HG02763 (cell line): ENCODE data around the gene PRSS50.

ENCODE experiments used
- ATAC-seq: cut with Tn5 transposase; IDR thresholded peaks from one replicate; pipeline ENCODE4 v1.9.1; 2021; ENCODE audit warnings: mild to moderate bottlenecking, moderate library complexity; ENCODE audit not compliant: unreplicated experiment

PRSS50 gene

DNA sequence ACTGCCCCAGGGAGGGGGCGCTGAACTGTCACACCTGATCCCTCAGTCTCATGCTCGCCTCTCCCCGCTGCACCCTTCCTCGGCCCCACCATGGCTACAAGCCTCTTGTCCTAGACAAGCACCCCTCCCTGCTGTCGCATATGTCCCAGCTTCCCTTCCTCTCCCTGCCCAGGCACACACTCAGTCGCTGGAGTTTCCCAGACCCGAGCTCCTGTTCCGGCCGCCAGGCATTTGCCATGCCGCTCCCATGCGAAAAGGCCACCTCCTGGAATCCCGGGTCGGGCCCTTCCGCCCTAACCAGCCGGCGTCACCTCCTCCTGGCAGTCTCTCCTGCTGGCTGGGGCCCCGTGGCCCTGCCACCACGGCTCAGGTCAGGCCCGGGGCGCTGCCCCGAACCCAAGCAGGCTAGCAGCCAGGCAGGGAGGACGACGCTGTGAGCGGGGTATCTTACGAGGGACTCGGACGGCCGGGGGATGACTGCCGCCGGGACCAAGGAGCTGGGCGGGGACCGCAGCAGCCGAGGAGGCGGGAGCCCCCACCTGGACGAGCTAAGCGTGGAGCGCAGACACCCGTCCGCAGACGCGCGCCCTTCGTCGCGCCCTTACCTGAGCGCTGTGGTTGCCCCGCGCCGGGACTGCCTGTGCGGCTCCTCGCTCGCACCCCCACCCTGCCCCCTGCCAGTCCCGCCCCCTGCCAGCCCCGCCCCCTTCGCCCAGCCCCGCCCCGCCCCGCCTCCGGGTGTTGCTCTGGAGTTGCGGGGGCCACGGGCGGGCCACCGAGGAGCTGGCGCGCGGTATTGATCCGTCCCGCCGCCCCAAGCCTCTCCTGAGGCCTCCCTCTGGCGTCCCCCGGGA, 24.4 kb downstream of the PRSS50 start, which contains the start of gene ALS2CL:
TSS of gene ALS2CL (minus strand) at position 642 of the 854 bp plus-strand sequence. CDS start 4,239 bp downstream, outside the sequence.
- ATAC-seq = no peak

GRCh38 chr3:46692566-46692990, 25.1 kb downstream of the PRSS50 start:
- ATAC-seq = no peak

DNA sequence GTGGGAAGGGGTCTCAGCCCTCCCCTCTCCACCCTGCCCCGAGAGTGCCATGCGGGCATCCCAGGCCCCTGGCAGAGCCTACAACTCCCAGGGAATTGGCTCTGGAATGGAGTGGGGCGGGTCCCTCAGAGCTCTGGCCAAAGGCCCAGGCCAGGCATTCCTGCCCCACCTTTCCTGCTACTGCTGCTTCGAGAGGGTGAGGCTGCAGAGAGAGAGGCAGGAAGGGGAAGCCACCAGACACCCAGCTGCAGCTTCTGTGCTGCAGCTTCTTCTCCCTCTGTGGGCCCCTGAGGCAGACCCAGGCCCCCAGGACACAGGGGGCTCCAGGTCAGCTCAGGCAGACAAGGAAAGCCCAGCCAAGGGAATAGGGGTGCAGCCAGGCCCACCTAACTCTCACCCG, 26.9 kb downstream of the PRSS50 start:
- no peak for ATAC-seq

DNA sequence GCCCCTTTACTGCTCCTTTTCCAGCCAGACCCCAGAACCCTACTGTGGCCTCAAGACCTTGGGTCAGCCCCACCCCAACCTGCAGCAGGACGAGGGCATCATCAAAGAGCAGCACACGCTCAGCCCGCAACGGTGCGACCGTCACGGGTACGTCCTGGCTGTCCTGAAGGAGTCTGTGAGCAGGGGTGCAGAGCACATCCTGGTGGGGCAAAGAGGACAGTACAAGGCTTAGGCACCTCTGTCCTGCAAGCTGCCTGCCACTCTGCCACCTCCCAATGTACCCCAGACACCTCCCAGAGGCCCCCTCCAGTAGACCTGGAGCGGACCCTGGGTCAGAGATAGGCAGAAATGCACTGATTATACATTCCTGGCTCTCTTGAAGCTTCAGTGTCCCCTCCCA, 32.2 kb downstream of the PRSS50 start:
- no peak for ATAC-seq

DNA sequence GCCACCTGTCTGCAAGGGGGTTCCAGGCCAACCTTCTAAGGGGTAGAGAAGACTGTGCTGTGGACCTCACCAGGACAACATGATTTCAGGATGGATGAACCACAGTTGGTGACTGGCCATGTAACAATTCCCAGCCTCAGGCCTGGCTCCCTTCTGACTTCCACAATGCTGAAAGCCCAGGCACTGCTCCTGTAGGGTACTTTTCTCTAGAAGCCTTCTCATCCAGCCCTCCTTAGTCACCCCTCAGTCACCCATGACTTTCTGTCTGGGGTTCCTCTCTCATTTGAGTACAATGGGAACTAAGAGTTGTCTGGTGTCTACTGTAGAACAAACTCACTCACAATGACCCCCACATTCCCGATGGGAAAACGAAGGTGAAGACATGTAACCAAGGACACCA, 32.8 kb downstream of the PRSS50 start:
- ATAC-seq = no peak

- no peak for ATAC-seq
Measured at GRCh38 chr3:46682974-46683373, 34.7 kb downstream of the PRSS50 start.

DNA sequence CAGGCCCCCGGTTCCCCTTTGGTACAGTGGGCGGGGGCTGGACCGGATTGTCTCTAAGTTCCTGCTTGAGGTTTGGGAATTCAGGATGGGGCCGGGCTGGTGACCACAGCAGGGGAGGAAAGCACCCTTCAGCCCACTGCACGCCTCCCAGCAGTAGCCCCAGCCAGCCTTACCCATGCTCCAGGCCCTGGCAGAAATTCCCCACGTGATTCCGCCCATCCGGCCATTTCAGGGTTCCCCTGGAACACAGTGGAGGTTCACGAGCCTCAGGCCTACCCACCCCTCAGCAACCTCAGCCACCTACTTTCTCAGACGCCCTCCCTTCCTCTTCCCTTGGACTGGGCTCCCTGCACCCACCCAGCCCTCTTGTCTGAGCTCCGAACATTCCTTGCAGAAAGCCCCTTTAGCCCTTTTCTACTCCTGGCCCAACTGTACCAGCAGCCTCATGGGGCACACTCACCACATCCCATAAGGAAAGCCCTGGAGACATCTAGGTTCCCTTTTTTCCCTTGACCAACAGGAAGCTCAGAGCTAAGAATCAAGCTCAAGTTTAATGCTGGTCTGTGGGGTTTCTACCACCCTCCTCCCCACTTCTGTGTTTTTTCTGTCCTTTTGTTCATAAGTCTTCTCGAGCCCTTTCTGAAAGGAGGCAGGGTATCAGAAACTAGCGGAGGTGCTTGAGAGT, 35.7 kb downstream of the PRSS50 start:
- ATAC-seq = no peak

DNA sequence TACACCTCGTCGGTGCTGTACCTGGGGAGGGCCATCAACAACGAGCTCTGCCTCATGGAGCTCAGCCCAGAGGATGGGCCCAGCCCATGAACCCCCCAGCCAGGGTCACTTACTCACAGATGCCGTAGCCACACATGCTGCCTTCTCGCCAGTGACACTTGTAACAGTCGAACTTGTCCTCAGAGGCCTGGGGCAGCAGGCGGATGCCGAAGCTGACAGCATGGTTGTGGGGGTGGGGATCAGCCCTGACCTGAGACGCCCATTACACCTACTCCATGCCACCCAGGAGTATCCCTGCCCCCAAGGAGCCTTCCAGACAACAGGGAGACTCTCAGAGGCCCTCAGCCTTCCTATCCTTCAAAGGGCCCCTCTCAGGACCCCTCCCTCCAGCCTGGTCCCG, 36.3 kb downstream of the PRSS50 start:
- ATAC-seq = no peak

GRCh38 chr3:46680298-46680826, 37.3 kb downstream of the PRSS50 start:
- ATAC-seq = no peak

- ATAC-seq = no peak
Measured at GRCh38 chr3:46679681-46680080, 38.0 kb downstream of the PRSS50 start.

DNA sequence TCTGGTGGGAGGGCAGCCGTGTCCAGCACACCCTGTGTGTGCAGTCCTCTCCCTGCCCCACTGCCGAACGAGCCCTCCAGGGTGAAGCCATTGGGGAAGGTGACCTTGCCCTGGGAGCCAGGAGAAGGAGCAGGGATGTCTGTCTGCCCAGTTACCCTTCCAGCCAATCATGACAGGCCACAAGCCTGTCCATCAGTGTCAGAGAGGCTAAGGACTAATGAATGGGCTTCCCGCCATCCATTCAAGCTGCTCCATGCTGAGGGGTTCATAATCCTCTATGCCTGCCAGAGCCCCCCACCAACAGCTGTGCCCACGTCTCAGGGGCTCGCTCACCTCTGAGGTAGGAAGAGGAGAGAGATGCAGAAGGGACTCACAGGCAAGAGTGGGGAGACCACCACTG, 39.4 kb downstream of the PRSS50 start:
- ATAC-seq = no peak

GRCh38 chr3:46677411-46677726, 40.3 kb downstream of the PRSS50 start:
- no peak for ATAC-seq

DNA sequence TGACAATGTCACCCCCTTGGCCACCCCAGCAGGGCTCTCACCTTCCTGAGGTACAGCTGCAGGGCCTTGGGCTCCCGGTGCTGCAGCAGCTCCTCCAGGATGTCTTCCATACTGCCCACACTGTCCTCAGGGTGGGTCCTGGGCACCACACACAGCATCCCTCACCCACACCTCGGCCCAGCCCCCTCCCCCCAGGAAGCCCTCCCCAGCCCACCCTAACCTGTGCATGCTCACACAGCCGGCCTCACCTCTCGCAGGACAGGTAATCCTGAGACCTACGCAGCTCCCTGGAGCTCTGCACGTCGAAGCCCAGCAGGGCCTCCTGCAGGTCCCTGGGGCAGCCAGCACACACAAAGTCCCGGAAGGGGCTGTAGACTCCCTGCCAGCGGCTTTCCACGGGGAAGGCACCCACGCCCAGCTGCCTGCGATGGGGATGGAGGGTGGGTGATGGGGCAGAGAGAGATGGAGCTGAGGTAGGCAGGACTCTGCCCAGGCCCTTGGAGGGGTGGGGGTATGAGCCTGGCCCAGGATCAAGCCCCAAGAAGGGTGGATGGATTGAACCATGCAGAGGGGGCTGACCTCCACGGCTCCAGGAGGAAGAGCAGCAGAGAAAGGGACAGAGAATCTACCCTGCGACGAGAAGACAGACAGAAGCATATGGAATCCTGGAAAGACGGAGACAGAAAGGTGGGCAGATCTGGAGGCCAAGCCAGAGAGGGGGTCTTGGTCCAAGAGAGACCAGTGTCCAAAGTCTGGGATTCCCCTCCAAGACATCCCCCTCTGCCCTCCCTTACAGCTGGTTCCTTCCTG, 40.9 kb downstream of the PRSS50 start:
- ATAC-seq = no peak

DNA sequence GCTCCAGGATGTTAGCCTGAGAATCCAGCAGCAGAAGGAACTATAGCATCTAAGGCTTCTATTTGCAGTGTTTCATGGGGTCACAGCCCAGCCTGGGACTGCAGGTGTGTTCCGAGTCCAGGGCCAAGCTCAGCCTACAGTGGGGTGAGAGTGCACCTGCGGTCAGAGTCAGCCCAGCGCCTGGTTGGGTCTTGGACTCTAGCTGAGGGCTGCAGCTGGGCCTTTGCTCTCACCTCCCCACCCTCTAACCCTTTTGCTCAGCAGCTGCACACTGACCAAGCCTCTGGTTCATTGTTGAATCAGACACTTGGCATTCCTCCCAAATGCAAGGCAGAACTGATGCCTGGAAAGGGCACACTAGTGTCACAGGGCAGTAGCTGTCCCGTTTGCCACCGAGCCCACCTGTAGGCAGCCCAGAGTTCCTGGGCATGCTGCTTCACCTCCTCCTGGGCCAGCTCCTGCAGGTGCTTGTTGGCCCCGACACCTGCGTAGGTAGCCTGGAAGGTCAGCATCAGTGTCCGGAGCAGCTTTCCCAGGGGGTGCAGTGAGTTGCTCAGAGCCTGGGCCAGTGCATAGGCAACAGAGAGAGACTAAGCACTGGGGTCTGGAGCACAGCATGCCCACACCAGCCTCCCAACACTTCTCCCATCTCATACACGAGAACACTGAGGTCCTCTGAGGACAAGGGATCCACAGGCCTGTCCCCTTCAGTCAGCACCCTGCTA, 41.7 kb downstream of the PRSS50 start:
- ATAC-seq = no peak

- no peak for ATAC-seq
Measured at GRCh38 chr3:46675426-46675825, 42.2 kb downstream of the PRSS50 start.

DNA sequence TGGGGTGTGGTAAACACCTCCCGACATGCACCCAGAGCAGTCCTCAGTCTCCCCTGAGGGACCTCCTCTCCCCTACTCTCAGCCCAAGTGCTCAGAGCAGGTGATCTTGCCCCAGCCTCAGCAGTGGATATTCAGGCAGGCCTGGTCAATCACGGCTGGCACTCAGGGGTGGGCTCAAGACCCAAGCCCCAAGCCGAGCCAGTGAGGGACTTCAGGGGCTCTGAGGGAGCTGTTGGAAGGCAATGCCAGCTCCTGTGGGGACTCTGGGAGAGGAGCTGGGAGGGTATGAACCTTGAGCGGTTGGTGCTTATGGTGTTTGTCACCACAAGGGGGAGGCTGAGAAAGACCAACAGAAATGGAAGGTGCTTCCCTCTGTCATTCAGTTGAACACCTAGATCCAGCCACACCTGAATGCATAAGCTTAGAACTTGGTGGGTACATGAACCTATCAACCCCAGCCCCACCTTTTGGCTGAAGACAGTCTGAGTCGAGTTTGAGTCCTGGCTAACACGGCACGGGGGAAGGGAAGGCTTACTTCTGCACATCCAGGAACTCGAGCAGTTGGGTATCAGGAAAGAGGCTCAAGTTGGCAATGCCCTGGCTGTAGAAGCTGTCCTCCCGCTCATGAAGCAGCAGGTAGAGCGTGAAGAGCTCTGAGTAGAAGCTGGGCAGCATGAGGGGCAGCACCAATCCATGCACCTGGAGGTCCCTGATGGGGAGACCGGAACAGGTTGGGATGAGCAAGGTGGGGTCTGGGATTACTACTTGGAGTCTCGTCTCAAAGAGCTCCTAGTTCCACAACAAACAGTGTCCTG, 43.4 kb downstream of the PRSS50 start:
- no peak for ATAC-seq

GRCh38 chr3:46673151-46674030, 44.3 kb downstream of the PRSS50 start:
- ATAC-seq = no peak

DNA sequence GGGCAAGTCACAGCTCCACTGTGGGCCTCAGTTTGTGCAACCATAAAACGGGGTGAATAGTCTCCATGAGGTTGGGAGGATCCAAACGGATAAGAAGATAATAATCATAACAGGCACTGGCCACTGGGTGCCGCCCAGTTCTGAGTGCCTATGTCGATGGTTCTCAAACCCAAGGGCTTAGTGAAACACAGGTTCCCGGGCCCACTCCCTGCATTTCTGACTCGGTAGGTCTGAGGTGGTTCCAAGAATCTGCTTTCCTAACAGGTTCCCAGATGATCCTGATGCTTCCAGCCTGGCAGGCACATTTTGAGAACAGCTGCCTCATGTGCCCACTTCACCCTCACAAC, 45.3 kb downstream of the PRSS50 start:
- no peak for ATAC-seq
